HEK293 (cell line): ENCODE results near the gene AFAP1L2.

ENCODE experiments used
- ZNF335 ChIP-seq: fragments of 450-650 bp; formaldehyde crosslinking; conservative IDR thresholded peaks from 2 replicates; pipeline ENCODE4 v1.5.1; 2016; ENCODE audit warnings: missing biosample characterization, missing genetic modification characterization
- ZNF747 ChIP-seq: fragments of 450-650 bp; formaldehyde crosslinking; IDR thresholded peaks from 2 replicates; pipeline ENCODE4 v1.5.1; 2016; ENCODE audit warnings: missing biosample characterization, missing genetic modification characterization
- TF ChIP-seq, protein P1 (sequence below): fragments of 450-650 bp; formaldehyde crosslinking; IDR thresholded peaks from 2 replicates; pipeline ENCODE4 v1.5.1; 2016; ENCODE audit warnings: missing biosample characterization, missing genetic modification characterization

DNA sequence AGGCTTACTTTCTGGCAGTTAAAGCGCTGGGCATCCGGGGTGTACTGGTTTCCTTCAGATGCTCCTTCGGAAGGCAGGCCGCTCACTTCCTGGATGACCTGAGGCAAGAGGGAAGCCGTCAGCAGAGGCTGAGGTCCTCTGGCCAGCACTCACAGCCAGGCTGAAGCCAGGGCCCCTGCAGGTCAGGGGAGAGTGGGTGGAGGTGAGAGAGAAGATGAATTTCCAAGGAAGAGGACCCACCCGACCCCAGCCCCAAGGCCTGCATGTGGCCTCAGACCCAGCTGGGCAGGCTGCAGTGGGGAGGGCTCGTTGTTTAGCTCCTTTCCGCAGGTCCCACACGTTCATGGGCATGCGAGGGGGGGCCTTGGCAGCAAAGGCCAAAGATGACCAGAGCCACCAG is 94.0 kb downstream of the AFAP1L2 start:
- TF ChIP-seq, protein P1, sequence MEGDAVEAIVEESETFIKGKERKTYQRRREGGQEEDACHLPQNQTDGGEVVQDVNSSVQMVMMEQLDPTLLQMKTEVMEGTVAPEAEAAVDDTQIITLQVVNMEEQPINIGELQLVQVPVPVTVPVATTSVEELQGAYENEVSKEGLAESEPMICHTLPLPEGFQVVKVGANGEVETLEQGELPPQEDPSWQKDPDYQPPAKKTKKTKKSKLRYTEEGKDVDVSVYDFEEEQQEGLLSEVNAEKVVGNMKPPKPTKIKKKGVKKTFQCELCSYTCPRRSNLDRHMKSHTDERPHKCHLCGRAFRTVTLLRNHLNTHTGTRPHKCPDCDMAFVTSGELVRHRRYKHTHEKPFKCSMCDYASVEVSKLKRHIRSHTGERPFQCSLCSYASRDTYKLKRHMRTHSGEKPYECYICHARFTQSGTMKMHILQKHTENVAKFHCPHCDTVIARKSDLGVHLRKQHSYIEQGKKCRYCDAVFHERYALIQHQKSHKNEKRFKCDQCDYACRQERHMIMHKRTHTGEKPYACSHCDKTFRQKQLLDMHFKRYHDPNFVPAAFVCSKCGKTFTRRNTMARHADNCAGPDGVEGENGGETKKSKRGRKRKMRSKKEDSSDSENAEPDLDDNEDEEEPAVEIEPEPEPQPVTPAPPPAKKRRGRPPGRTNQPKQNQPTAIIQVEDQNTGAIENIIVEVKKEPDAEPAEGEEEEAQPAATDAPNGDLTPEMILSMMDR (tag by site-specific recombination): no peak
- TF ChIP-seq ZNF335 (tag by site-specific recombination): no peak
- no peak for TF ChIP-seq ZNF747 (tag by site-specific recombination)
